ENCODE results near the gene AHNAK2.

Gene AHNAK2

DNA sequence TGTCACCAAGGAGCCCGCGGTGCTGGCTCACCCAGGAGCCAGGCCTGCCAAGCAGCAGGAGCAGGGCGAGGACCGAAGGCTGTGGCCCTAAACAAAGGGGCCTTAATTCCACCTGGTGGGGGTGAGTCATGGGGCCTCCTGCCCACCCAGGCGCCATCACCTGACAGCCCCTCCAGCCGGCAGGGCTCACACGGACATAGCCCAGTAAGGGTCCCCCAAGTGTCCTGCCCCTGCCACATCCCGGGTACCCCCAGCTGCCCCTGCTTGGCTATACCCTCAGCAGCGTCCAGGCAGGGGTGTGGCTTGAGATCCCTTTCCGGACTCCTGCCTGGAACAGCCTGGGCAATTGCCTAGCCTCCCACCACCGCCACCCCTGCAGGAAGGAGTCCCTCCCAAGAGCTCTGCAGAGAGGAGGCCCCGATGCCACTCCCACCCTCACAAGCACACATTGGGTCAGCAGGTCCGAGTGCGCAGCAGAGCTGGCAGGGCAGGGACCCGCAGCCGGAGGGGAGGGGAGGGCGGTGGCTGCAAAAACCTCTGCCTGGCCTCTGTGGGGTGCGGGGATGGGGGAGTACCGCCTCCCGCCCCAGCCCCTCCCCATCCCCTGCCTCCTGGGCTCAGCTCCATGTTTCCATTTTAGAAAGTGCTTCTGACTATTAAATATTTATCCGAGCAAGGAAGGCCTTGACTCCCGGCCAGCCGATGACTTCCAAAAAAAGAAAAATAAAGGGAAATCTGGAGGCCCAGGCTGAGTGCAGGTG, 4.6 kb downstream of the AHNAK2 start:
- DNase-seq: peak in 5 of 58 donors; percentile 32 to 80 (median 56)

- peak in 7 of 58 donors; percentile 18 to 50 (median 37) for DNase-seq
Observed at GRCh38 chr14:104973135-104973384, 5.1 kb downstream of the AHNAK2 start.

DNA sequence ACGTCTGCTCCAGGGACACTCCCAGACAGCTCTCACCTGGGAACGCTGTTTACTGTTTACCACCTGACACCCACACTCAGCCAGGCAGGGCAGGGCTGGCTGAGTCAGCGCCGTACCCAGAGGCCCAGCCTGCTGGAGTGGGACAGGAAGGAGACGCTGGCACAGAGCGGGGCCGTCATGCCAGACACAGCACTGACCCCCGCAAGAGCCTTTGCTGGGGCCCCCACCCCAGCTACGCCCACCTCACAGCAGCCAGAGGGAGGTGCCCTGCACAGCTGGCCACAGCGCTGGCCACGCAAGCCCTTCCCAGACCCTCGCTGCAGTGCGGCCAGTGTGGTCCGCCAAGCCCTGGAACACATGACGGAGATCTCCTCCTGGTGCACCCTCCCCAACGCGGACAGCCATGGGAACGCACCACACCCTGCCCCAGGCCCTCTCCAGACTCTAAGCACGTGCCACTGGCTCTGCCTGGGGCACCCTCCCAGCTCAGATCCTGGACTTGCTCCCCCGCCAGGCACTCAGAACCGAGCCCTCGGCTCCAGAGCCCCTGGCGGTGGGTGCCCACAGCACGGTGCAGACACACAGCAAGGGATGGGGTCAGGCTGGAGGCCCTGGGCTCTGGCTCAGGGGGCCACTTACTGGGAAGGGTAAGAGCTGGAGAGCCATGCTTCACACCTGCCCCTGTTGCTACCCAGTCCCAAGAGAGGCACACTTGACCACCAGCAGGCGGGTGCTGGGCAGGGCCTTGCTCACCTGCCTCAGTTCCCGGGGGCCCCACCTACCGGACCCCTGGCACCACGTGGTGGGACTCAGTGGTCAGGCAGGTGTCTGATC, 5.7 kb downstream of the AHNAK2 start:
- DNase-seq: no peak

DNA sequence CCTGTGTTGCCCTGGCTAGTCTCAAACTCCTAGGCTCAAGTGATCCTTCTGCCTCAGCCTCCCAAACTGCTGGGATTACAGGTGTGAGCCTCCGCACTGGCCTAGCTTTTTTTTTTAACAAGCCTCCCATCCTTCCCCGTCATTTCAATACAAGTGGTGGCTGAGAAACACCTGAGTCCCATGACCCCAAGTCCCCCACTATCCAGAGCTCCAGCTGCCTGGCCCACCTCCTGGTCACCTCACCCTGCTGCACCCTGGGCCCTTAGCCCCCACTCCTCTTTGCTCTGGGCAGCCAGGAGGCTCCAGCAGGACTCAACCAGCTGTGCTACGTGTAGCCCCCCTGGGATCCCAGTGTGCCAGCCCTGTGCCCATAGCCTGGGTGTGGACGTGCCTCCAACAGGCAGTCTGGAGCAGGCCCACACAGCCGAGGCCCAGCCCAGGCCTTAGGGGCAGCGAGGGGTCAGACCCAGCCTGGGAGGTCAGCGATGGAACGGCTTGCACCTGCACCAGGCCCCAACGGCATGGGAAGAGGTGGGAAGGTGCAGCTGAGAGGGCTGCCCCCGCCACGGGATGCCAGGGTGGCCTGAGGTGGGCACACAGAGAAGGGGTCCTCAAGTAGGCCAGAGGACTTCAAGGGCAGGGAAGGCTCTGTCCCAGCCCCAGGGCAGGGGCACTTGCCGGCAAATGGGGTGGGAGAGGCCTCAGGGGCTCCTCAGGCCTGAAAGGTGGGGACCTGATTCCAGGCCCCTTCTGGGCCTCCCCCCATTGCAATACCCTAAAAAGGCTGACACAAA, 6.5 kb downstream of the AHNAK2 start:
- DNase-seq: no peak

DNA sequence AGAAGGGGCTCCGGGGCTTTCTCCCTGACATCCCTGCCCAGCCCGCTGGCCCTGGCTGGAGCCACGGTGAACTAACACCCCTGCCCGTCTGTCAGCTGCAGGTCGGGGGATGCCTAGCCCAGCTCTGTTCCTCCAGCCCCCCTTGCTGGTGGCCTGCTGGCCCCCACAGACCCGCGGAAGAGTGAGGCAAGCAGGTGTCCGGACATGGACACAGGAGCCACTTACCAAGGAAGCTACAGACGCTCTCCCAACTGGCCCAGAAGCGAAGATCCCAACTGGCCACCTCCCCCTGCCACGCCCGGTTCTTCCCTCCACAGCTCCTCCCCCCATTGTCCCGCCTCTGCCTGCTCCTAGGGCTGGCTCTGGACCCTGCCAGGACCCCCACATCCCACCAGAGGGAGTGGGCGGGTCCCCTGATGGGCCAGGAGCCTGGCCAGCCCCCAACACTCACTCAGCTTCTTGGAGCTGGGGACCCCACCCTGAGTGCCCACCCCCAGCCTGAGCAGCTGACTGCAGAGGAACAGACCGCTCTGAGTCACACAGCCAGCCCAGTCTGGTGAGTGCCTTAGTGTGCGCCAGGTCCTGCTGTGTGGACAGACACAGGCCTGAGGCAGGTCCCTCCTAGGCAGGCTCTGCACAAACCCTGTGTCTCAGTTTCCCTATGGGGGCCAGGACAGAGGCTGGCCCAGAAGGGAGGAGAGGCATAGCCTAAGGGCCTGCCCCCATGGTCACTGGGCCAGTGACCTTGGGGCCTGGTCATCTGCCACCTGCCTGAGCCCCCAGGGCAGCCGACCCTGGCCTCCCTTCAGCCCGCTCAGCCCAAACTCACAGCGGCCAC, 7.7 kb downstream of the AHNAK2 start:
- no peak for DNase-seq

- DNase-seq: no peak
Observed at GRCh38 chr14:104969741-104970230, 8.4 kb downstream of the AHNAK2 start.

- no peak for DNase-seq
Observed at GRCh38 chr14:104968541-104969401, 9.4 kb downstream of the AHNAK2 start.

DNA sequence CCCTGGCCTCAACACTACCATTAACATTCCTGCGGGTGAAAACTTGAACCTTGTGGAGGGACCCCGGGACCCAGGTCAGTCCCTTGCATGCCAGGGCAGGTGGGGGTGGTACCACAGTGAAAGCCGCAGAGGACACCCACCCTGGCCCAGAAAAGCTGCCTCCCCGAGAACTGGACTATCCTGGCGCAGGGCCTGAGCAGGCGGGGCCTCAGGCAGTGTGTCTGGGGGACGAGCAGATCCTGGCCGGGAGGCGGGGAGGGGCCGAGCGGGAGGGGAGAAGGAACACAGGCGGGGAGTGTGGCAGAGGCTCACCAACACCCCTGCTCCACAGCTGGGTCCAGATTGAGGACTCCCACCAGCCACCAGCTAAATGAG, 10.0 kb downstream of the AHNAK2 start:
- peak in 1 of 58 donors; percentile 28 for DNase-seq

DNA sequence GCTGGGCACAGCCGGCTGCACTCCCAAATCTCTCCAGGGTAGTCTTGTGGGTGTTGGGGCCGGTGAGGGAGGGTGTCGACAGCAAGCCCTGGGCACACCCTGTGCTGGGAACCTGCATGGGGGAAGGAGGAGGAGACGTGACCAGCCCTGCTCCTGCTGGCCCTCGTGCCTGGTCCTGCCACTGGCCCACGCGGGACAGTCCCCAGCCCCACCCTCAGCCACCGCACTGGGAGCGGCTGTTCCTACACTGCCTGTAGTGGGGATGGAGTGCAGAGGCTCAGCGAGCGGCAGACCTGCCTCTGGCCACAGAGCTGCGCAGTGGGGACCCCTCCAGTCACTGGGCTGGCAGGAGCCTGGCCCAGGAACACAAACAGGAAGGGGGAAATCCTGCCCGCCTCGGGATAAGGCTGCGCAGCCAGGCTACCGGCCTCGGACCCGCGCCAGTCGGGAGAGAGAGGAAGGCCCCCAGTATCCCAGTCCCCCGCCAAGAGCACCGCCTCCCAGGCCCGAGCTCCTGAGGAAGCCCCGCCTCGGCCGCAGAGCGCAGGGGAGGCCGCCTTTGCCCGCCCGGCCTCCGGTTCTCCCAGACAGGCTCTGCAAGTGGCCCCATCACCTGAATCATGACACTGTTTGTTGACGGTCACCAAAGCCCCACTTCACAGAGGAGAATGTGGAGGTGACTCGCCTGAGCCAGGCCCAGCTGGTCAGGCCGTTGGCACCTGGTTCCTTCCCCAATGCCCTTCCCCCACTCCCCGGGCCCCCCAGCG, 10.6 kb downstream of the AHNAK2 start:
- peak in 1 of 58 donors; percentile 23 for DNase-seq

- no peak for DNase-seq
Observed at GRCh38 chr14:104966981-104967385, 11.2 kb downstream of the AHNAK2 start.

GRCh38 chr14:104966261-104966865, 11.8 kb downstream of the AHNAK2 start:
- DNase-seq: no peak

DNA sequence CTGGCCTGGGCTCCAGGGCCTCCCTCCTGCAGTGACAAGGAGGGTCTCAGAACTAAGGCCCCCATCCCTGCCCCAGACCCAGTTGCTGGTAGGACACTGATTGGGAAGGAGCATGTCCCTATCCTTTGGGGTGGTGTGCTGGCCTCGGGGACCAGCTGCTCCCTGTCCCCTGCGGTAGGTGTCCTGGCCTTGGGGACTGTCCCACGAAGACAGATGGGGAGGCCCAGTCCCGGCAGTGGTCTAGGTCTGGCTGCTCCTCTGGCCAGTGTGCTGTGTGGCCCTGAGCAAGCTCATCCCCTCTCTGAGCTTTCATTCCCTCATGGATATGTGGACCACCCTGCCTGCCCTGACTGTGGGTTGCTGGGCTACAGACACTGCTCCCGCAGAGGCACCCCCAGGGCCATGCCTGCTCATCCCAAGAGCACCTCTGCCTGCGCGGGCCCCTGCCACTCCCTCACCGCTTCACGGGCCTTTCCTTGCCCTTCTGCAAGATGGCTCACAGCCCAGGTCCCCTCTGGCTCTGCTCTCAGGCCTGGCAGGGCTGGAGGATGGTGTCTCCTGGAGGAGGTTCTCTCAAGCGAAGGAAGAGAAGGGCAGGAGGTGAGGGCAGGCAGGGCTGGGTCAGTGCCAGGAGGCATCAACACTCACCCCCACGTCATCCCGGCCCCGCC, 12.5 kb downstream of the AHNAK2 start:
- no peak for DNase-seq

DNA sequence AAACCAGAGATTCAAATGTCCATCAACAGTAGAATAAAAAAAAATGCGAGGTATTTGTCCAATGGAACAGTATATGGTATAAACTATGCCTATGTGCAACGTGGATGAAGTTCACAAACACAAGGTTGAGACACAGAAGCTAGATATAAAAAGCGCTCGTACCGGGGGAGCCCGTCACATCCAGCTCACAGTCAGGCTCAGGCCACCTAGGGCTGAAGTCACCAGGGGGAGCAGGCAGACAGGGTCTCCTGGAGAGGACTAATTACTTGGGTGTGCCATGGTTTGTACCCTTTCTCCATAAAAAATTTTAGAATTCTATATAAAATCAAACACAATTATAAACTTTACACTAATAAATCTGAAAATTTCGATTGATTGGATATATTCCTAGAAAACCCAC, 13.6 kb downstream of the AHNAK2 start:
- no peak for DNase-seq

- DNase-seq: no peak
Observed at GRCh38 chr14:104957146-104958113, 20.7 kb downstream of the AHNAK2 start.

- DNase-seq: no peak
Observed at GRCh38 chr14:104956290-104956890, 21.8 kb downstream of the AHNAK2 start.

GRCh38 chr14:104955396-104955770, 22.8 kb downstream of the AHNAK2 start:
- DNase-seq: no peak
